Activated CD8-positive, alpha-beta memory T cell treated with anti-CD3 and anti-CD28 coated beads, Interleukin-2, amount 50 U/mL, for 1 hour (primary cell): Measurements from ENCODE around the gene GFRAL.

Experiments
- DNase-seq: peaks from one replicate; pipeline ENCODE4 v3.0.0-alpha.2; 2020; ENCODE audit errors: extremely low read depth

Gene GFRAL

GRCh38 chr6:55433446-55434130 is 106.3 kb downstream of the GFRAL start:
- DNase-seq = no peak

- no peak for DNase-seq
These were observed 109.9 kb downstream of the GFRAL start for GRCh38 chr6:55437141-55437540.

GRCh38 chr6:55438203-55438602 is 110.9 kb downstream of the GFRAL start:
- DNase-seq = no peak

- no peak for DNase-seq
These were observed 116.2 kb downstream of the GFRAL start for GRCh38 chr6:55443238-55444134.

GRCh38 chr6:55445648-55446204 is 118.5 kb downstream of the GFRAL start:
- no peak for DNase-seq

- DNase-seq = no peak
These were observed 120.6 kb downstream of the GFRAL start for GRCh38 chr6:55447891-55448290.

GRCh38 chr6:55448451-55448850 is 121.2 kb downstream of the GFRAL start:
- no peak for DNase-seq

- no peak for DNase-seq
These were observed 122.0 kb downstream of the GFRAL start for GRCh38 chr6:55449225-55449624.

- DNase-seq = no peak
These were observed 122.7 kb downstream of the GFRAL start for GRCh38 chr6:55450005-55450404.
